ENCODE results near the gene TFPT.

TFPT gene

DNA sequence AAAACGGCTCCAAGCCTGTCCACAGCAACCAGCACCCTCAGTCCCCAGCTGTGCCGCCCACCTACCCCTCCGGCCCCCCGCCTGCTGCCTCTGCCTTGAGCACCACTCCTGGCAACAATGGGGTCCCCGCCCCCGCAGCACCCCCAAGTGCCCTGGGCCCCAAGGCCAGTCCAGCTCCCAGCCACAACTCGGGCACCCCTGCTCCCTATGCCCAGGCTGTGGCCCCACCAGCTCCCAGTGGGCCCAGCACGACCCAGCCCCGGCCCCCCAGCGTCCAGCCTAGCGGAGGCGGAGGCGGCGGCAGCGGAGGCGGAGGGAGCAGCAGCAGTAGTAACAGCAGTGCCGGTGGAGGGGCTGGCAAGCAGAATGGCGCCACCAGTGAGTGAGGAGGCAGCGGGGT lies 32.7 kb upstream of the TFPT start:
- no peak for DNase-seq (ENCODE audit: low read depth)

- no peak for DNase-seq (ENCODE audit: low read depth)
Measured at GRCh38 chr19:54147676-54148075, 32.2 kb upstream of the TFPT start.

- no peak for DNase-seq (ENCODE audit: low read depth)
Measured at GRCh38 chr19:54145541-54146158, 30.2 kb upstream of the TFPT start.

DNA sequence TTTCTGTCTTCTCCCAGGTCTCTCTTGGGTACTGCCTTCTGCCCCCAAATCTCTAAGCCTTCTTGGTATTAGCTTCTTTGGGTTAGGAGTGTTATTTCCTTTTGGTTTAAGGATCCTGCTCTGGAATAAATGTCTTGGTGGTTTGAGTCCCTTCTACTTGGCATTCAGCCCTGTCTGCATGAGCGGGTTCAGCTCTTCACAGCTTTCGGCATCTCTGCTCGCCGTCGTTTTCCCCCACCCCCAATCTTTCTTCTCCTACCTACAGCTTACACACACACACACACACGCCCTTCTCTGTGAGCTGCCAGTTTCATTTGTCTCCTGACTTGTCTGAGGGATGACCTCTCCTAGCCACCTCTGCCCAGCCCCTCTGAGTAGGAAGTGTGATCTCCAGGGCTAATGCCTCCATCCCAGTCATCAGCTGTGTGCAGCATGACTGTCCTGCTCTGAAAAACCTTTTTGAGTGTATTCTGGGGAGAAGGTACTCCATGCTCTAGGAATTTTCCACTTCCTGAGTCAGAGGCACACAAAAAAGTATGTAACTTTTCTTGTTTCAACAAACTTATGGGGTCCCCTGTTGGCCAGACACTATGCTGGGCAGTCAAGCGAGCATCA lies 26.8 kb upstream of the TFPT start:
- DNase-seq (ENCODE audit: low read depth) = no peak

DNA sequence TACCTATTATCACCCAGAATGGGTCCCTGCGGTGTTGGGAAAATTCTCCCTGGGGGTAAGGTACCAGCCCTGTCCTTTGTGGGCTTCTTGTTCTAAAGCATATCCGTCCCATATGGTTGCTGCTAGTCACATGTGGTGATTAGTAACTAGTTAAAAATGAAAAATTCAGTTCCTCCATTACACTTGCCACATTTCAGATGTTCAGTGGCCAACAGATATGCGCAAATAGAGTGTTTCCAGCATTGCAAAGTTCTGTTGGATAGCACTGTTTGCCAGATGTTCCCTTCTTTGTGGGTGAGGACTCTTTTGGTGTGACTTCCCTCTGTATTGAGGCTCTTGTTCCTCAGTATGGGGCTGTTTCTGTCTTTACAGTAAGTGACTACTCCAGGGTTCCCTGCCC lies 25.9 kb upstream of the TFPT start:
- no peak for DNase-seq (ENCODE audit: low read depth)

DNA sequence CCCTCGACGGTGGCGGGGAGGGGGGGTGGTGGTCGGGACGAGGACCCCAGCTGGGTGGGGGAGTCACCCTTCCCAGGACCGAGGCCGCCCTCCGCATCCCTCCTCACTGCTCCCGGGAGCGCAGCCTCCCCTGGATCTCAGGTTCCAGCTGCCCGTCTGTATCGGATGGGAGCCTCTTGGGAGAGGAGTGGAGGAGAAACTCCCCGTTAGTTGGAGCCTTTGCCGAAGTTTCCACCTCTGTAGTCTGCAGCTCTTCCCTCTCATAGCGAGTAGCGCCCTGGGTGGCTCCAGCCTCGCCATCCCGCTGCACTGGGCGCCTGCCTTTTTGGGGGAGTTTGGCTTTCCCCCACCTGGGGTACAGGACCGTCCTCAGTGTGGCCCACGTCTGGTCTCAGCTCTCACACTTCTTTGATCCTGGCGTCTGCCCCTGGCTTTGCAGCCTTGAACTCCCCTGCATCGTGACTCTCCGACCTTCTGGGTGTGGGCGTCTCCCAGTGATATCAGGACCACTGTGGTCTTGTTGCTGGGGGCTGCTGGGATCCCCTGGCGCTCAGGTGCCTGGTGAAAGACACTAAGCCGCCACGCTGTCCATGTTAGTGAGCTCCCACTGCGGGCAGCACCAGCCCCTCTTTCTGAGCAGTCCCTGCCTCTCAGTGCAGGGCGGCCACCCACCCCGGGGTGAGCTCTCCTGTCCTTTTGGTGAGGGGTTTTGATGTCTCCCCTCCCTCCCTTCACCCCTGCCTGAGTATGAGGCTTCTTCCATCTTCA lies 23.2 kb upstream of the TFPT start:
- no peak for DNase-seq (ENCODE audit: low read depth)

DNA sequence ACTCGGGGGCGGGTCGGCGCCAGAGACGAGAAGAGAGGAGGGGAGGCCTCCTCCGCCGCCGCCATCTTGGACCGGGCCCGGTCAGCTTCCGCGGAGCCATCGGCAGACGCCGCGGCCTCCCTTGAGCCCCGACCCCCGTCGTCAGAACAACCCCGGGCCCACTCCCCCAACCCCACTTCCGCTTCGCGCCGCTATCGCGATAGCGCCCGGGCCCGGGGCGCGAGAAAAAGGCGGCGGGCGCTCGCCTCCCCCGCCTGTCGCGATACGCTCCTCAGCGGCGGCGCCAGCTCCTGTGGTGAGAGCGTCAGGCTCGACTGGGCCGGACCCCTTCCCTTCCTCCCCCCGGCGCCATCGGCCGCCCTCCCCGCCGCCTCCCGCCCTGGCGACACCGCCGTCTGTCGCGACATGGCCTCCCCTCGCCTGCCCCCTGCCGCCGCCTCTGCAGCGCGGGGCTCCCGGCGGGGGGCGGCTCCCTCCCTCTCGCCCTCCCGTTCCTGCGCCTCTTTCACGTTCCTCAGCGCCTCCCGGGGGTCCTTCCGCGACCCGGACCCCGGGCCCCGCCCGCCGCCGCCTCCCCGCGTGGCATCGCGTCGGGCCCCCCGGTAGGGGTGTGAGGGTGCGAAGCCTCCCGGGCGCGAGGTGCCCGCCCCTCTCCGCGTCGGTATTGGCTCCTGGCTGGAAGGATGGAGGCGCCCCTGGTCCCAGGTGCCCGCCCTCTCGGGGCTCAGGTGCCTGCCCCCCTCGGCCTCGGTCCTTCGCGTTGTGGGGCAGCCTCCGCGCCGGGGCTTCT lies 22.4 kb upstream of the TFPT start, which contains the start of gene CNOT3:
Gene CNOT3, plus strand, starts transcription at position 64 of the 790 bp plus-strand sequence. CDS start 5,217 bp downstream, outside the sequence.
- no peak for DNase-seq (ENCODE audit: low read depth)

GRCh38 chr19:54136864-54137698 lies 21.6 kb upstream of the TFPT start:
- DNase-seq (ENCODE audit: low read depth) = peak; percentile 100

- no peak for DNase-seq (ENCODE audit: low read depth)
Measured at GRCh38 chr19:54136086-54136863, 20.8 kb upstream of the TFPT start.

DNA sequence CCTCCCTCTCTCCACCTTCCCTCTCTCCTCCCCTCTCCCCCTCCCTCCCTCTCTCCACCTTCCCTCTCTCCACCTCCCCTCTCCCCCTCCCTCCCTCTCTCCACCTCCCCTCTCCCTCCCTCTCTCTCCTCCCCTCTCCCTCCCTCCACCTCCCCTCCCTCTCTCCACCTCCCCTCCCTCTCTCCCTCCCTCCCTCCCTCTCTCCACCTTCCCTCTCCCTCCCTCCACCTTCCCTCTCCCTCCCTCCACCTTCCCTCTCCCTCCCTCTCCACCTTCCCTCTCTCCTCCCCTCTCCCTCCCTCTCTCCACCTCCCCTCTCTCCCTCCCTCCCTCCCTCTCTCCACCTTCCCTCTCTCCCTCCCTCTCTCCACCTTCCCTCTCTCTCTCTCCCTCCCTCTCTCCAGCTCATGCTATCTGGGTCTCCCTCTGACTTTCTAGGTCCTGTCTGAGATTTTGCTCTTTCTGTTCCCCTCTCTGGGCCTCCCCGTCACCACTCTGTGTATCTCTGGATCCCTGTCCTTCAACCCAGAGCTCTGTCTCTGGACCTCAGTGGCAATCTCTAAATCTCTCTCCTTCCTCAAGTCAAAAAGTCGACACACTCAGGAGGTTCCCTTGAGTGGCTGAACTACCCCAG lies 18.6 kb upstream of the TFPT start:
- no peak for DNase-seq (ENCODE audit: low read depth)

DNA sequence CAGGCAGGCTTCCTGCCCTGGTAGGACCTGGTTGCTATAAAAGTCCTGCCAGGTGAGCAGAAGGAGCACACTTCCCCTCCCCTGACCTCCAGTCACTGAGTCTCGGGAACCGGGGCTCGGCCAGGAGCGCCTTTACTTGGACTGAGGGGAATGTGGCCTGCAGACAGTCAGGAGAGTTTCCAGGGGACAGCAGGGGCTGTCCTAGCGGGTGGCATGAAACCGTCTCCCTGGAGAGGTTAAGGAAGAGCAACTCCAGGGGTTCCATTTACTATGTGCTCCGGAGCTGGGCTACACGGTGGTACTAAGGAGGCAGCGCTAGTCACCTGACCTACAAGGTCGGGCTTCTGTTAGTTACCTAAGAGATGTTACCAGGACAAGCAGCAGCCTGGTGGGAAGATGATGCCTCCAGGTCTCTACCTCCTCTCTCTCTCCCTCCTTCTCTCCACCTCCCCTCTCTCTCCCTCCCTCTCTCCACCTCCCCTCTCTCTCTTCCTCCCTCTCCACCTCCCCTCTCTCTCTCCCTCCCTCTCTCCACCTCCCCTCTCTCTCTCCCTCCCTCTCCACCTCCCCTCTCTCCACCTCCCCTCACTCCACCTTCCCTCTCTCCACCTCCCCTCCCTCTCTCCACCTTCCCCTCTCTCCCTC lies 18.0 kb upstream of the TFPT start:
- DNase-seq (ENCODE audit: low read depth) = peak; percentile 92

- DNase-seq (ENCODE audit: low read depth) = no peak
Measured at GRCh38 chr19:54129617-54129996, 14.2 kb upstream of the TFPT start.

- DNase-seq (ENCODE audit: low read depth) = no peak
Measured at GRCh38 chr19:54128796-54129616, 13.5 kb upstream of the TFPT start.

DNA sequence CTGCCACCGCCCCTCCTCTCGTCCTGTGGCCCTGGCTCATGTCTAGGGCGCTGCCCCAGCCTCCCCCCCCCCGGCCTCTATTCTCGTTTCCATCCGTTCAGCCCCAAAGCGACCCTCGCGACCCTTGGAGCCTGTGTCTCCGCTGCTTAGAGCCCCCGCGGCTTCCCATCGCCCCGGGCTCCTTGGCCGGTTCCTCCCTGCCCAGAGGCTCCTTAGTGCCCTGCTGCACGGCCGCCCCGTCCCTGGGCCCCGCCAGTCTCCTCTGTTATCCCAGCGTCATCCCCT lies 12.9 kb upstream of the TFPT start:
- DNase-seq (ENCODE audit: low read depth) = no peak

GRCh38 chr19:54127688-54128440 lies 12.4 kb upstream of the TFPT start:
- DNase-seq (ENCODE audit: low read depth) = no peak

DNA sequence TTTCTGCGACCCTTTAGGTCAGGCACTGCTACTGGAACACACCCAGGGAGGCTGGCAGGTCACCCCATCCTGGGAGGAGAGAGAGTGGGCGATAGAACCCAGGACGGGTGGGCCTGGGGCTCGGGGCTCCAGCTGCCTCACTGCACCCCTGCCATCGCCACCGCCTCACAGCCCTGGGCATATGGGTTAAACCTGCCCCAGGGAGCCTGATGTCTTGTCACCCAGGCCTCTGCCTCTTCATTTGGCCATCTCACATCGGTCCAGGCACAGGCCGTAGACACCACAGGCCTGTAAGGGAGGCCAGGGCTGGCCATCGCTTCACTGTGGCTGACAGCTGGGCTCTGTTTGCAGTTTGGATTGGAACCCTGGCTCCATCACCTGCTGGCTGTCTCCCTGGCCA lies 10.3 kb upstream of the TFPT start:
- DNase-seq (ENCODE audit: low read depth) = no peak

GRCh38 chr19:54124393-54124792 lies 8.9 kb upstream of the TFPT start:
- DNase-seq (ENCODE audit: low read depth) = no peak

DNA sequence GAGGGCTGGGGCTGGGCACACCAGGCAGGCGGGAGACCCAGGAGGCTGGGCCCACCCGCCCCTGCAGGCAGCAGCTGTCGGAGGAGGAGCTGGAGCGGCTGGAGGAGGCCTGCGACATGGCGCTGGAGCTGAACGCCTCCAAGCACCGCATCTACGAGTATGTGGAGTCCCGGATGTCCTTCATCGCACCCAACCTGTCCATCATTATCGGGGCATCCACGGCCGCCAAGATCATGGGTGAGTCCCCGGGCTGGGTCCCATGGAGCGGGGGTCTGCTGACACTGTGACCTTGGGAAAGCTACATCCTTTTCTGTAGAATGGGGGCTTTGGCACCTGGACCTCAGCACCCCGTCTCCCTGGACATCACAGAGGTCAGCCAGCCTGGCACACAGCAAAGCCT lies 8.2 kb upstream of the TFPT start:
- DNase-seq (ENCODE audit: low read depth) = no peak
